Vagina (tissue), 2 donors: ENCODE data around the gene CYP27C1.

Experiments used
- POLR2A ChIP-seq, 2 donors: fragments of 450-650 bp; IDR thresholded peaks; one replicate each; pipeline ENCODE4 v1.6.1; 2017; ENCODE audit warnings: antibody characterized with exemption in 2 of 2, mild to moderate bottlenecking in 2 of 2, moderate library complexity in 2 of 2
- POLR2AphosphoS5 ChIP-seq, 2 donors: sonication (generic); formaldehyde crosslinking; IDR thresholded peaks; one replicate each; pipeline ENCODE4 v1.9.0; 2017; ENCODE audit warnings: antibody characterized with exemption in 2 of 2, mild to moderate bottlenecking in 2 of 2, low read depth in 1 of 2; ENCODE audit not compliant: insufficient read depth in 1 of 2
- TF ChIP-seq, protein P1 (sequence below), 3 experiments: fragments of 450-650 bp in 2 of 3; fragments of 200-600 bp in 1 of 3; sonication (generic) in 1 of 3; IDR thresholded peaks; one replicate each; pipeline ENCODE4 v1.5.1; 2017 to 2019; ENCODE audit warnings: antibody characterized with exemption in 3 of 3, mild to moderate bottlenecking in 2 of 3, moderate library complexity in 2 of 3

DNA sequence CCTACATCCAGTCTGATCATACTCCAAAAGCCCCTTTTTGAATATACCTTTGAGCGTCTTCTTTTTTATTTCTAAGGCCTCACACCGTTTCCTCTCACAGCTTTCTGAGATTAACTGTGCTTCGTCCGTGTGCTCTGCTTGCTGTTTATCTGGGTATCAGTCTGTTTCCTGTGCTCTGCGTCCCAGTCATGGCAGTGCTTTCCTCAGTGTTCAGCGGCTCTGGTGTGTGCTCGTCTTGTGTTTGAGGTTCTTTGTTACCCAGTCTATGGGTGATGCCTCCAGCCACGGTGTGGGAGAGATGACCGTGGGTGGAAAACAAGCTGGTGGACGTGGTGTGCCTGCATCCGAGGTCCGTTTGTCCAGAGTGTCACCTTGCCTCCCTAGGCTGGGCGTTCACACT lies 79.6 kb downstream of the CYP27C1 start:
- TF ChIP-seq, protein P1, sequence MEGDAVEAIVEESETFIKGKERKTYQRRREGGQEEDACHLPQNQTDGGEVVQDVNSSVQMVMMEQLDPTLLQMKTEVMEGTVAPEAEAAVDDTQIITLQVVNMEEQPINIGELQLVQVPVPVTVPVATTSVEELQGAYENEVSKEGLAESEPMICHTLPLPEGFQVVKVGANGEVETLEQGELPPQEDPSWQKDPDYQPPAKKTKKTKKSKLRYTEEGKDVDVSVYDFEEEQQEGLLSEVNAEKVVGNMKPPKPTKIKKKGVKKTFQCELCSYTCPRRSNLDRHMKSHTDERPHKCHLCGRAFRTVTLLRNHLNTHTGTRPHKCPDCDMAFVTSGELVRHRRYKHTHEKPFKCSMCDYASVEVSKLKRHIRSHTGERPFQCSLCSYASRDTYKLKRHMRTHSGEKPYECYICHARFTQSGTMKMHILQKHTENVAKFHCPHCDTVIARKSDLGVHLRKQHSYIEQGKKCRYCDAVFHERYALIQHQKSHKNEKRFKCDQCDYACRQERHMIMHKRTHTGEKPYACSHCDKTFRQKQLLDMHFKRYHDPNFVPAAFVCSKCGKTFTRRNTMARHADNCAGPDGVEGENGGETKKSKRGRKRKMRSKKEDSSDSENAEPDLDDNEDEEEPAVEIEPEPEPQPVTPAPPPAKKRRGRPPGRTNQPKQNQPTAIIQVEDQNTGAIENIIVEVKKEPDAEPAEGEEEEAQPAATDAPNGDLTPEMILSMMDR (IDR thresholded peaks at IDR 0.05), result no peak
- TF ChIP-seq POLR2A (IDR thresholded peaks at IDR 0.05) (no peak), POLR2AphosphoS5 (IDR thresholded peaks at IDR 0.05; ENCODE audit: insufficient read depth in 1 of 2, low read depth in 1 of 2) (no peak)
